Amniotic stem cell (primary cell): ENCODE data around the gene ATXN7.

Experiments
- DNase-seq: peaks from one replicate; lab custom pipeline; 2025; lab: John Stamatoyannopoulos, UW

ATXN7 gene

GRCh38 chr3:64049832-64050231, 186.2 kb downstream of the ATXN7 start:
- DNase-seq = no peak
